HG03520 (cell line): Measurements from ENCODE around the gene ZNF219.

ENCODE experiments used
- ATAC-seq: cut with Tn5 transposase; IDR thresholded peaks from one replicate; pipeline ENCODE4 v1.9.1; 2021; ENCODE audit warnings: mild to moderate bottlenecking, moderate library complexity; ENCODE audit not compliant: unreplicated experiment

ZNF219 gene

GRCh38 chr14:21098076-21098891, at the start of gene ZNF219:
Gene ZNF219 (minus strand): TSS chr14:21098655. CDS start chr14:21093591, 5,064 bp downstream.
- no peak for ATAC-seq

- ATAC-seq, result no peak
Observed at GRCh38 chr14:21145437-21145836, 47.0 kb upstream of the ZNF219 start.

GRCh38 chr14:21142357-21142756, 43.9 kb upstream of the ZNF219 start:
- ATAC-seq, result no peak

- ATAC-seq, result no peak
Observed at GRCh38 chr14:21136024-21136423, 37.6 kb upstream of the ZNF219 start.

- ATAC-seq, result no peak
Observed at GRCh38 chr14:21133901-21134300, 35.4 kb upstream of the ZNF219 start.

GRCh38 chr14:21123429-21123828, 25.0 kb upstream of the ZNF219 start:
- no peak for ATAC-seq

- no peak for ATAC-seq
Observed at GRCh38 chr14:21121122-21121521, 22.7 kb upstream of the ZNF219 start.

GRCh38 chr14:21120686-21121085, 22.2 kb upstream of the ZNF219 start:
- no peak for ATAC-seq

GRCh38 chr14:21118933-21119332, 20.5 kb upstream of the ZNF219 start:
- ATAC-seq, result no peak

GRCh38 chr14:21113369-21113768, 14.9 kb upstream of the ZNF219 start:
- no peak for ATAC-seq

GRCh38 chr14:21112255-21112654, 13.8 kb upstream of the ZNF219 start:
- no peak for ATAC-seq

GRCh38 chr14:21109377-21110138, 11.1 kb upstream of the ZNF219 start:
- no peak for ATAC-seq

GRCh38 chr14:21108791-21109190, 10.3 kb upstream of the ZNF219 start:
- ATAC-seq, result no peak

- ATAC-seq, result no peak
Observed at GRCh38 chr14:21107283-21107800, 8.9 kb upstream of the ZNF219 start.

GRCh38 chr14:21106498-21107282, 8.2 kb upstream of the ZNF219 start:
- ATAC-seq, result no peak

GRCh38 chr14:21106176-21106497, 7.7 kb upstream of the ZNF219 start:
- no peak for ATAC-seq

- no peak for ATAC-seq
Observed at GRCh38 chr14:21105095-21105494, 6.6 kb upstream of the ZNF219 start.

GRCh38 chr14:21104448-21105060, 6.1 kb upstream of the ZNF219 start:
- ATAC-seq, result no peak

GRCh38 chr14:21103710-21104447, 5.4 kb upstream of the ZNF219 start:
- peak; percentile 84 for ATAC-seq

GRCh38 chr14:21103411-21103709, 4.9 kb upstream of the ZNF219 start:
- no peak for ATAC-seq
